Measurements from ENCODE around the gene SMIM17. TPM values are rescaled to one million over a fixed set of nuclear protein-coding genes. Genes with fewer than 3 reads are reported as not detected.
A peak's percentile ranks its signal among the peaks of the same experiment; 100 is the strongest.

Gene SMIM17
- polyA plus RNA-seq, 3 donors = not detected

GRCh38 chr19:56617531-56617930 lies 25.4 kb upstream of the SMIM17 start:
- Histone ChIP-seq H4K20me1 (ENCODE audit: insufficient read depth, low read length) (no peaks in the 10 kb centered on the region), H3K27me3 (ENCODE audit: control insufficient read depth in 2 of 2, insufficient read depth in 2 of 2, low read length in 2 of 2) (no peaks in the 10 kb centered on the region), H3K36me3 (replicated peaks in 1 of 2; ENCODE audit: control insufficient read depth in 1 of 2, insufficient read depth in 2 of 2, low read length in 2 of 2) (peaks cover 0 to 60% of the 10 kb centered on the region in 2 donors), H3K4me3 (replicated peaks in 1 of 3; ENCODE audit: low read depth in 2 of 3, low read length in 3 of 3) (peak overlapping the region in 1 of 3 experiments; percentile 30), H3K9me3 (replicated peaks in 1 of 2; ENCODE audit: control insufficient read depth in 1 of 2, insufficient read depth in 1 of 2, low read length in 2 of 2) (peaks cover 80 to 98% of the 10 kb centered on the region in 2 donors), H3K79me2 (ENCODE audit: insufficient read depth, low read length) (no peaks in the 10 kb centered on the region), H3K4me1 (ENCODE audit: control insufficient read depth in 1 of 2, insufficient read depth in 2 of 2, low read length in 2 of 2) (no peaks in the 10 kb centered on the region), H3K27ac (ENCODE audit: low read depth in 1 of 2, low read length in 2 of 2) (no peak overlapping the region), H2AFZ (ENCODE audit: insufficient read depth, low read depth, low read length, poor library complexity, severe bottlenecking) (no peak overlapping the region), H3K9ac (ENCODE audit: insufficient read depth, low read length, poor library complexity, severe bottlenecking) (no peak overlapping the region), H3K4me2 (replicated peaks; ENCODE audit: extremely low read depth, low read length, poor library complexity, severe bottlenecking) (no peak overlapping the region)
- Mint-ChIP-seq H3K27me3 (ENCODE audit: low read depth in 3 of 3) (peaks cover 0 to 2% (median 0%) of the 10 kb centered on the region in 3 donors), H3K4me1 (no peaks in the 10 kb centered on the region), H3K9me3 (peaks cover 83 to 96% (median 89%) of the 10 kb centered on the region in 7 donors), H3K27ac (no peak overlapping the region), H3K36me3 (peaks cover 26 to 42% of the 10 kb centered on the region in 2 donors), H3K4me3 (no peak overlapping the region)
- 97% methylated on average over 6 of the region's 8 CpGs for WGBS (ENCODE audit: insufficient coverage)
- DNase-seq = no peak
- TF ChIP-seq, protein P1, sequence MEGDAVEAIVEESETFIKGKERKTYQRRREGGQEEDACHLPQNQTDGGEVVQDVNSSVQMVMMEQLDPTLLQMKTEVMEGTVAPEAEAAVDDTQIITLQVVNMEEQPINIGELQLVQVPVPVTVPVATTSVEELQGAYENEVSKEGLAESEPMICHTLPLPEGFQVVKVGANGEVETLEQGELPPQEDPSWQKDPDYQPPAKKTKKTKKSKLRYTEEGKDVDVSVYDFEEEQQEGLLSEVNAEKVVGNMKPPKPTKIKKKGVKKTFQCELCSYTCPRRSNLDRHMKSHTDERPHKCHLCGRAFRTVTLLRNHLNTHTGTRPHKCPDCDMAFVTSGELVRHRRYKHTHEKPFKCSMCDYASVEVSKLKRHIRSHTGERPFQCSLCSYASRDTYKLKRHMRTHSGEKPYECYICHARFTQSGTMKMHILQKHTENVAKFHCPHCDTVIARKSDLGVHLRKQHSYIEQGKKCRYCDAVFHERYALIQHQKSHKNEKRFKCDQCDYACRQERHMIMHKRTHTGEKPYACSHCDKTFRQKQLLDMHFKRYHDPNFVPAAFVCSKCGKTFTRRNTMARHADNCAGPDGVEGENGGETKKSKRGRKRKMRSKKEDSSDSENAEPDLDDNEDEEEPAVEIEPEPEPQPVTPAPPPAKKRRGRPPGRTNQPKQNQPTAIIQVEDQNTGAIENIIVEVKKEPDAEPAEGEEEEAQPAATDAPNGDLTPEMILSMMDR (IDR thresholded peaks at IDR 0.05) = no peak
- intact Hi-C loops (cut with micrococcal nuclease) = no loop called here

GRCh38 chr19:56619121-56619520 lies 23.8 kb upstream of the SMIM17 start:
- Mint-ChIP-seq H3K4me3 (no peak overlapping the region), H3K36me3 (peaks cover 26 to 49% of the 10 kb centered on the region in 2 donors), H3K27ac (no peak overlapping the region), H3K9me3 (peaks cover 77 to 96% (median 90%) of the 10 kb centered on the region in 7 donors), H3K27me3 (ENCODE audit: low read depth in 3 of 3) (no peaks in the 10 kb centered on the region), H3K4me1 (no peaks in the 10 kb centered on the region)
- no peak overlapping the region for H2AFZ ChIP-seq (ENCODE audit: insufficient read depth, low read depth, low read length, poor library complexity, severe bottlenecking)
- no peak overlapping the region for H3K27ac ChIP-seq (ENCODE audit: low read depth in 1 of 2, low read length in 2 of 2)
- no peak overlapping the region for H3K9ac ChIP-seq (ENCODE audit: insufficient read depth, low read length, poor library complexity, severe bottlenecking)
- H3K4me1 ChIP-seq (ENCODE audit: control insufficient read depth in 1 of 2, insufficient read depth in 2 of 2, low read length in 2 of 2) = no peaks in the 10 kb centered on the region
- TF ChIP-seq, protein P1 (IDR thresholded peaks at IDR 0.05) = no peak
- H3K27me3 ChIP-seq (ENCODE audit: control insufficient read depth in 2 of 2, insufficient read depth in 2 of 2, low read length in 2 of 2) = no peaks in the 10 kb centered on the region
- H3K79me2 ChIP-seq (ENCODE audit: insufficient read depth, low read length) = no peaks in the 10 kb centered on the region
- H3K9me3 ChIP-seq (replicated peaks in 1 of 2; ENCODE audit: control insufficient read depth in 1 of 2, insufficient read depth in 1 of 2, low read length in 2 of 2) = peaks cover 82 to 98% of the 10 kb centered on the region in 2 donors
- WGBS (ENCODE audit: insufficient coverage) = 100% methylated on average over 4 of the region's 8 CpGs
- no peaks in the 10 kb centered on the region for H4K20me1 ChIP-seq (ENCODE audit: insufficient read depth, low read length)
- peaks cover 0 to 65% of the 10 kb centered on the region in 2 donors for H3K36me3 ChIP-seq (replicated peaks in 1 of 2; ENCODE audit: control insufficient read depth in 1 of 2, insufficient read depth in 2 of 2, low read length in 2 of 2)
- intact Hi-C loops (cut with micrococcal nuclease) = no loop called here
- no peak overlapping the region for H3K4me3 ChIP-seq (replicated peaks in 1 of 3; ENCODE audit: low read depth in 2 of 3, low read length in 3 of 3)
- no peak for DNase-seq
- H3K4me2 ChIP-seq (replicated peaks; ENCODE audit: extremely low read depth, low read length, poor library complexity, severe bottlenecking) = no peak overlapping the region

Measured in CD14-positive monocyte (primary cell).